HUES6 (cell line): ENCODE results near the gene HS6ST2.

ENCODE experiments used
- H3K27ac ChIP-seq: 2 replicates; pipeline ENCODE4 v1.7.0; 2013; ENCODE audit warnings: low read depth, mild to moderate bottlenecking, low read length, inconsistent platforms
- H3K27me3 ChIP-seq: 2 replicates; pipeline ENCODE4 v1.6.1; 2013; ENCODE audit warnings: low read length; ENCODE audit not compliant: control insufficient read depth, insufficient read depth
- H3K36me3 ChIP-seq: 2 replicates; pipeline ENCODE4 v1.6.1; 2013; ENCODE audit warnings: low read length; ENCODE audit not compliant: control insufficient read depth, insufficient read depth
- H3K4me1 ChIP-seq: 2 replicates; pipeline ENCODE4 v1.6.1; 2013; ENCODE audit warnings: low read length; ENCODE audit not compliant: control insufficient read depth, insufficient read depth
- H3K4me3 ChIP-seq: 2 replicates; pipeline ENCODE4 v1.5.1; 2013; ENCODE audit warnings: low read depth, low read length
- H3K9ac ChIP-seq: one replicate; pipeline ENCODE4 v1.6.1; 2013; ENCODE audit warnings: mild to moderate bottlenecking, low read length
- H3K9me3 ChIP-seq: 2 replicates; pipeline ENCODE4 v1.6.1; 2013; ENCODE audit warnings: low read depth, low read length; ENCODE audit not compliant: control insufficient read depth, insufficient read depth

Gene HS6ST2

GRCh38 chrX:132591719-132592275 lies 366.6 kb downstream of the HS6ST2 start:
- no peaks in the 10 kb centered on the region for H3K4me1 ChIP-seq
- peaks cover 14% of the 10 kb centered on the region; the same call in 1 of the 2 replicates for H3K27me3 ChIP-seq
- no peak overlapping the region for H3K4me3 ChIP-seq
- no peaks in the 10 kb centered on the region for H3K9me3 ChIP-seq
- H3K9ac ChIP-seq: no peak overlapping the region
- H3K27ac ChIP-seq: no peak overlapping the region
- H3K36me3 ChIP-seq: no peaks in the 10 kb centered on the region

GRCh38 chrX:132590350-132591026 lies 367.9 kb downstream of the HS6ST2 start:
- Histone ChIP-seq H3K9me3 (no peaks in the 10 kb centered on the region), H3K27me3 (peaks cover 12% of the 10 kb centered on the region; the same call in 1 of the 2 replicates), H3K27ac (no peak overlapping the region), H3K9ac (no peak overlapping the region), H3K4me3 (no peak overlapping the region), H3K4me1 (no peaks in the 10 kb centered on the region), H3K36me3 (no peaks in the 10 kb centered on the region)

DNA sequence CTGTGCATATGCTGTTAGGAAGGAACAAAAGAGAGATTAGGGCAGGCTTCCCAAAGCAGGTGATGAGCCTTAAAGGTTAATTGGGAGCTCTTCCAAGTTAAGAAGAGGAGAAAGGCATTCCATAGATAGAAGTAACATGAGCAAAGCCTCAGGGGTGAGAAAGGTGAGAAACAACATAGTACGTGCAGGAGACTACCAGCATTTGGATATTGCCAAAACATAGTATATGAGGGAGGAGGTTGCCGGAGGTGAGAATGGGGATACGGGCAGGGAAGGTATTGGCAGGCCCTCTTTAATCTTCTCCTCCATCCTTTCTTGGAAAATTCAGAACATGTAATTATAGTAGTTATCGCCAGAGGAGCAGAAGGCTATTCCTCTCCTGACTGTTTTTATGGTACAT lies 373.5 kb downstream of the HS6ST2 start:
- Histone ChIP-seq H3K36me3 (no peaks in the 10 kb centered on the region), H3K9ac (no peak overlapping the region), H3K4me1 (no peaks in the 10 kb centered on the region), H3K27me3 (peaks cover 7% of the 10 kb centered on the region; the same call in 1 of the 2 replicates), H3K27ac (no peak overlapping the region), H3K9me3 (no peaks in the 10 kb centered on the region), H3K4me3 (no peak overlapping the region)

DNA sequence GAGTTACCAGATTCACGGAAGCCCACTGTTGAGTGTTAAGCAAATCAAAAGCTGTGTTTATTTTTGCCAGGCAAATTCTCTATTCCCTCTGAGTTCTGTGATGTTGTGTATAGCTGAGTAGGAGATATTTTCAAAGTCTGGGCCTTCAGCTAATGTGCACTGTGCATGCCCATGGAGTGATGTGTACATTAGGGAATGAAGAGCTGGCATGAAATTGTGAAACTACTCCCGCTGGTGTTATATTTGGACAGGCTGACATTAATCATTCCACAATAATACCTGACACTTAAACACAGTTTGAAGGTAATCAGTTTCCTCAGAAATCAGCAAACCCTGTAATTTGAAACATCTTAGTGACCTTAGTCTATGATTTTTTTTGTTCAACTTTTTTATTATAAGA lies 381.5 kb downstream of the HS6ST2 start:
- Histone ChIP-seq H3K4me3 (no peak overlapping the region), H3K27ac (no peak overlapping the region), H3K27me3 (peaks cover 27% of the 10 kb centered on the region; the same call in 1 of the 2 replicates), H3K9ac (no peak overlapping the region), H3K4me1 (no peaks in the 10 kb centered on the region), H3K36me3 (no peaks in the 10 kb centered on the region), H3K9me3 (no peaks in the 10 kb centered on the region)
